IMR-90 (cell line): Measurements from ENCODE around the gene CTF1. TPM values are rescaled to one million over a fixed set of nuclear protein-coding genes. Genes with fewer than 3 reads are reported as not detected.
A peak's percentile ranks its signal among the peaks of the same experiment; 100 is the strongest.

Experiments
- ATAC-seq: fragments of 200-7000 bp; cut with Tn5 transposase; 2 replicates; pipeline ENCODE4 v1.9.1; 2020; ENCODE audit warnings: low read depth, mild to moderate bottlenecking, moderate library complexity
- BruUV-seq: library from RNA; stranded (reverse); fragments of 400-500 nt; replicated peaks from 2 replicates; lab custom pipeline; 2021; lab: Mats Ljungman, UMichigan
- CTCF ChIA-PET: fragments of 300-600 bp; formaldehyde crosslinking; extraction: SDS; loops from one replicate; lab custom pipeline; 2021; ENCODE audit warnings: antibody characterized with exemption; lab: Yijun Ruan, JAX
- POLR2A ChIA-PET: fragments of 300-600 bp; sonication (Branson Sonifier 250); formaldehyde crosslinking; loops from one replicate; lab custom pipeline; 2022; ENCODE audit warnings: antibody characterized with exemption; ENCODE audit not compliant: unreplicated experiment; lab: Charles Lee
- DNase-seq: peaks from one replicate; pipeline ENCODE4 v3.0.0; 2013
- H2AFZ ChIP-seq: replicated peaks from 2 replicates; pipeline ENCODE3; 2013; ENCODE audit warnings: low read length, mild to moderate bottlenecking; ENCODE audit not compliant: poor library complexity
- H2AK5ac ChIP-seq: 2 replicates; pipeline ENCODE4 v1.6.1; 2013; ENCODE audit warnings: low read depth, low read length, inconsistent platforms
- H2AK9ac ChIP-seq: replicated peaks from 2 replicates; pipeline ENCODE3; 2013; ENCODE audit warnings: mild to moderate bottlenecking, low read depth, low read length, moderate library complexity; ENCODE audit not compliant: poor library complexity
- H2BK120ac ChIP-seq: 2 replicates; pipeline ENCODE4 v1.6.1; 2013; ENCODE audit warnings: low read depth, low read length, inconsistent platforms
- H2BK15ac ChIP-seq: 3 replicates; pipeline ENCODE4 v1.6.1; 2013; ENCODE audit warnings: low read depth, low read length, inconsistent platforms
- H2BK20ac ChIP-seq: 2 replicates; pipeline ENCODE4 v1.6.1; 2013; ENCODE audit warnings: low read depth, mild to moderate bottlenecking, inconsistent platforms, low read length, moderate library complexity
- H2BK5ac ChIP-seq: 2 replicates; pipeline ENCODE4 v1.6.1; 2013; ENCODE audit warnings: mild to moderate bottlenecking, low read depth, low read length, inconsistent platforms; ENCODE audit not compliant: poor library complexity, severe bottlenecking
- H3K14ac ChIP-seq: replicated peaks from 2 replicates; pipeline ENCODE4 v1.6.1; 2013; ENCODE audit warnings: low read depth, low read length, inconsistent platforms
- H3K18ac ChIP-seq: 2 replicates; pipeline ENCODE4 v1.6.1; 2013; ENCODE audit warnings: low read depth, low read length, control low read depth
- H3K23ac ChIP-seq: 2 replicates; pipeline ENCODE4 v1.6.1; 2013; ENCODE audit warnings: low read depth, low read length, inconsistent platforms
- H3K27ac ChIP-seq: 2 replicates; pipeline ENCODE4 v1.5.1; 2013; ENCODE audit warnings: mild to moderate bottlenecking, control low read depth, low read length; ENCODE audit not compliant: insufficient read depth
- H3K27me3 ChIP-seq: 2 replicates; pipeline ENCODE4 v1.6.1; 2013; ENCODE audit warnings: low read length; ENCODE audit not compliant: control insufficient read depth, insufficient read depth
- H3K36me3 ChIP-seq: 2 replicates; pipeline ENCODE4 v1.6.1; 2013; ENCODE audit warnings: low read length, mixed read lengths; ENCODE audit not compliant: control insufficient read depth, insufficient read depth
- H3K4ac ChIP-seq: 2 replicates; pipeline ENCODE4 v1.6.1; 2013; ENCODE audit warnings: low read depth, low read length, inconsistent platforms
- H3K4me1 ChIP-seq: 2 replicates; pipeline ENCODE4 v1.6.1; 2013; ENCODE audit warnings: low read length, mixed read lengths; ENCODE audit not compliant: control insufficient read depth, insufficient read depth
- H3K4me2 ChIP-seq: 2 replicates; pipeline ENCODE4 v1.6.1; 2013; ENCODE audit warnings: low read depth, mild to moderate bottlenecking, control low read depth, low read length, moderate library complexity
- H3K4me3 ChIP-seq: 2 replicates; pipeline ENCODE4 v1.5.1; 2013; ENCODE audit warnings: low read depth, mild to moderate bottlenecking, control low read depth, low read length, moderate library complexity; ENCODE audit not compliant: insufficient read depth
- H3K56ac ChIP-seq: 2 replicates; pipeline ENCODE4 v1.6.1; 2013; ENCODE audit warnings: low read length, inconsistent platforms; ENCODE audit not compliant: insufficient read depth; ENCODE audit errors: extremely low read depth
- H3K79me1 ChIP-seq, 2 experiments: 2 replicates each; pipeline ENCODE4 v1.6.1; 2013; ENCODE audit warnings: low read length in 2 of 2, inconsistent platforms in 1 of 2, low read depth in 1 of 2
- H3K9ac ChIP-seq: 2 replicates; pipeline ENCODE4 v1.6.1; 2013; ENCODE audit warnings: low read depth, low read length, control low read depth
- H3K9me1 ChIP-seq: 2 replicates; pipeline ENCODE4 v1.6.1; 2013; ENCODE audit warnings: low read length, inconsistent platforms; ENCODE audit not compliant: insufficient read depth
- H3K9me3 ChIP-seq: 2 replicates; pipeline ENCODE4 v1.6.1; 2013; ENCODE audit warnings: low read length; ENCODE audit not compliant: control insufficient read depth, insufficient read depth
- H4K20me1 ChIP-seq: 2 replicates; pipeline ENCODE4 v1.6.1; 2013; ENCODE audit warnings: low read length, inconsistent platforms; ENCODE audit not compliant: insufficient read depth
- H4K5ac ChIP-seq: 2 replicates; pipeline ENCODE4 v1.6.1; 2013; ENCODE audit warnings: mild to moderate bottlenecking, low read depth, low read length, control low read depth
- H4K8ac ChIP-seq, 2 experiments: 2 replicates each; pipeline ENCODE4 v1.6.1; 2013; ENCODE audit warnings: low read depth in 2 of 2, low read length in 2 of 2, control low read depth in 1 of 2, inconsistent platforms in 1 of 2
- H4K91ac ChIP-seq: 2 replicates; pipeline ENCODE4 v1.6.1; 2013; ENCODE audit warnings: low read depth, low read length, inconsistent platforms; ENCODE audit not compliant: insufficient read depth
- CHD1 ChIP-seq: IDR thresholded peaks from 2 replicates; pipeline ENCODE4 v1.6.1; 2012; ENCODE audit warnings: low read depth, low read length, improper control_type of control experiment
- MAZ ChIP-seq: IDR thresholded peaks from 2 replicates; pipeline ENCODE4 v1.6.1; 2012; ENCODE audit warnings: low read depth, mild to moderate bottlenecking, low read length, improper control_type of control experiment, moderate library complexity, borderline replicate concordance
- POLR2A ChIP-seq: IDR thresholded peaks from 2 replicates; pipeline ENCODE4 v1.6.1; 2012; ENCODE audit warnings: mild to moderate bottlenecking, low read depth, low read length
- USF2 ChIP-seq: fragments of 150-350 bp; IDR thresholded peaks from 2 replicates; pipeline ENCODE4 v1.6.1; 2017; ENCODE audit warnings: mild to moderate bottlenecking, antibody characterized with exemption, low read length, low read depth
- WGBS, 2 experiments: methylation state at CpG; one replicate each; pipeline versions ENCODE4 v1.1.5 to v1.1.7; 2013; ENCODE audit warnings: missing lambda C conversion rate in 2 of 2; ENCODE audit not compliant: insufficient read length in 1 of 2; ENCODE audit errors: extremely low coverage in 2 of 2; 5-methylcytosine and 5-hydroxymethylcytosine counted together
- dilution Hi-C: fragments of 300-500 bp; cut with HindIII; formaldehyde crosslinking; loops from one replicate; pipeline ENCODE4 v1.14.3; 2018; ENCODE audit warnings: low sequenced_read_pairs; ENCODE audit not compliant: unreplicated experiment
- in situ Hi-C: fragments of 300-500 bp; cut with MboI; formaldehyde crosslinking; loops from 3 replicates; pipeline ENCODE4 v1.14.3; 2019; ENCODE audit warnings: low sequenced_read_pairs, inconsistent platforms, mixed read lengths
- intact Hi-C: fragments of 100-400 bp; cut with micrococcal nuclease; formaldehyde crosslinking; loops from 2 replicates; pipeline ENCODE4 v1.10.0; 2022
- polyA plus RNA-seq, 3 experiments: library from polyadenylated mRNA; depleted of rRNA; stranded (reverse); fragments of >200 nt; gene quantifications; 2 replicates each; pipeline ENCODE4 v1.2.3, GENCODE V29; 2012; ENCODE audit warnings: low replicate concordance in 1 of 3
- total RNA-seq: library from RNA; depleted of rRNA; stranded (reverse); fragments of >200 nt; gene quantifications from 2 replicates; pipeline ENCODE4 v1.2.3, GENCODE V29; 2012
- TF ChIP-seq, protein P1 (sequence below): fragments of 150-350 bp; IDR thresholded peaks from 2 replicates; pipeline ENCODE4 v1.6.1; 2016; ENCODE audit warnings: low read depth, mild to moderate bottlenecking, low read length, moderate library complexity, borderline replicate concordance

CTF1 gene
- total and polyA plus RNA-seq, 2 of the 4 experiments (the other 2 are of a cell fraction) = 0.18 to 12.9 TPM

- H3K23ac ChIP-seq = peak within 1 kb of the TSS; percentile 97
- H3K56ac ChIP-seq = peak within 1 kb of the TSS; percentile 65
- dilution Hi-C loops = no loop called here
- H4K20me1 ChIP-seq = peaks cover 10% of the 10 kb centered on the region
- ATAC-seq (peak; percentile 68), DNase-seq (peak; percentile 44)
- peak within 1 kb of the TSS; percentile 15; the same call in 1 of the 3 replicates for H2BK15ac ChIP-seq
- ChIA-PET POLR2A (no interaction called here), CTCF (interaction anchor here (0.6 kb wide), 1 partner anchor 254 kb away, joined by 3 read pairs; no protein-coding TSS in a partner anchor)
- peaks cover 16% of the 10 kb centered on the region for H3K36me3 ChIP-seq
- H3K4me3 ChIP-seq = peak within 1 kb of the TSS; percentile 79
- H3K9me3 ChIP-seq = no peaks in the 10 kb centered on the region
- peak within 1 kb of the TSS; percentile 96 for H2AFZ ChIP-seq
- H4K8ac ChIP-seq = peak within 1 kb of the TSS; percentile 63 to 90
- in situ Hi-C loops = no loop called here
- H3K9ac ChIP-seq = peak within 1 kb of the TSS; percentile 74
- peak within 1 kb of the TSS; percentile 97 for H3K4ac ChIP-seq
- H4K5ac ChIP-seq = peak within 1 kb of the TSS; percentile 58
- no TSS peak for BruUV-seq
- peak within 1 kb of the TSS; percentile 64 for H2BK20ac ChIP-seq
- H2BK5ac ChIP-seq = peak within 1 kb of the TSS; percentile 47
- TF ChIP-seq MAZ (peak; percentile 10; the same call in 1 of the 2 replicates), CHD1 (no peak), USF2 (peak; percentile 22; the same call in 1 of the 2 replicates), POLR2A (peak; percentile 38; the same call in 1 of the 2 replicates)
- TF ChIP-seq, protein P1, sequence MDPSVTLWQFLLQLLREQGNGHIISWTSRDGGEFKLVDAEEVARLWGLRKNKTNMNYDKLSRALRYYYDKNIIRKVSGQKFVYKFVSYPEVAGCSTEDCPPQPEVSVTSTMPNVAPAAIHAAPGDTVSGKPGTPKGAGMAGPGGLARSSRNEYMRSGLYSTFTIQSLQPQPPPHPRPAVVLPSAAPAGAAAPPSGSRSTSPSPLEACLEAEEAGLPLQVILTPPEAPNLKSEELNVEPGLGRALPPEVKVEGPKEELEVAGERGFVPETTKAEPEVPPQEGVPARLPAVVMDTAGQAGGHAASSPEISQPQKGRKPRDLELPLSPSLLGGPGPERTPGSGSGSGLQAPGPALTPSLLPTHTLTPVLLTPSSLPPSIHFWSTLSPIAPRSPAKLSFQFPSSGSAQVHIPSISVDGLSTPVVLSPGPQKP = no peak
- no peaks in the 10 kb centered on the region for H3K27me3 ChIP-seq
- H3K9me1 ChIP-seq = peaks cover 11% of the 10 kb centered on the region; the same call in 1 of the 2 replicates
- H3K79me1 ChIP-seq = peaks cover 15 to 47% of the 10 kb centered on the region in 2 experiments; a peak in 3 of 4 replicates
- peak within 1 kb of the TSS; percentile 40 for H3K18ac ChIP-seq
- H3K14ac ChIP-seq = peak within 1 kb of the TSS; percentile 94
- peak within 1 kb of the TSS; percentile 100 for H2AK9ac ChIP-seq
- H2AK5ac ChIP-seq = peak within 1 kb of the TSS; percentile 93
- peak within 1 kb of the TSS; percentile 79 for H2BK120ac ChIP-seq
- H3K27ac ChIP-seq = peak within 1 kb of the TSS; percentile 68
- intact Hi-C loops = no loop called here
- H3K4me1 ChIP-seq = peaks cover 7% of the 10 kb centered on the region
- peak within 1 kb of the TSS; percentile 84 for H4K91ac ChIP-seq
- peak within 1 kb of the TSS; percentile 94 for H3K4me2 ChIP-seq
- 0% methylated on average over 32 of the region's 70 CpGs; no CpG with 5 or more reads in 1 of the 2 experiments for WGBS, 2 experiments
Measured at GRCh38 chr16:30948667-30949649, 52.5 kb downstream of the CTF1 start, which contains the start of gene ORAI3. Gene ORAI3, plus strand, starts transcription at chr16:30949068. Its CDS starts 222 bp downstream, at chr16:30949290.
